ENCODE data around the gene PRDM11. TPM values are rescaled to one million over a fixed set of nuclear protein-coding genes. Genes with fewer than 3 reads are reported as not detected.

PRDM11 gene
- total and polyA plus RNA-seq, 9 donors, result 8.7 to 45.4 (median 28.9) TPM

GRCh38 chr11:45174168-45174835 is 27.9 kb downstream of the PRDM11 start:
- intact Hi-C loops (cut with DNase I), result no loop called here
- 92 to 97% (median 93%) methylated on average over 6 of the region's 6 CpGs for WGBS, 3 donors

GRCh38 chr11:45174963-45175362 is 28.5 kb downstream of the PRDM11 start:
- no peak for DNase-seq
- TF ChIP-seq EP300 (IDR thresholded peaks at IDR 0.05) (no peak), POLR2A (IDR thresholded peaks at IDR 0.05) (no peak), CTCF (IDR thresholded peaks at IDR 0.05) (no peak)
- WGBS, 3 donors, result 91 to 96% (median 94%) methylated on average over 4 of the region's 4 CpGs
- no peaks in the 10 kb centered on the region for H3K36me3 ChIP-seq
- H3K4me1 ChIP-seq (ENCODE audit: insufficient read depth), result peaks cover 8% of the 10 kb centered on the region
- no peak overlapping the region for H3K27ac ChIP-seq
- H3K9me3 ChIP-seq, result no peaks in the 10 kb centered on the region
- no peaks in the 10 kb centered on the region for H3K27me3 ChIP-seq
- H3K4me3 ChIP-seq, result no peak overlapping the region
- intact Hi-C loops (cut with DNase I), result no loop called here

More at GRCh38 chr11:45174168-45174835, 27.9 kb downstream of the PRDM11 start:
- no peak for DNase-seq
- no peak overlapping the region for H3K27ac ChIP-seq
- peaks cover 12% of the 10 kb centered on the region for H3K4me1 ChIP-seq (ENCODE audit: insufficient read depth)
- H3K36me3 ChIP-seq, result no peaks in the 10 kb centered on the region
- H3K27me3 ChIP-seq, result no peaks in the 10 kb centered on the region
- TF ChIP-seq CTCF (IDR thresholded peaks at IDR 0.05) (no peak), EP300 (IDR thresholded peaks at IDR 0.05) (no peak), POLR2A (IDR thresholded peaks at IDR 0.05) (no peak)
- no peaks in the 10 kb centered on the region for H3K9me3 ChIP-seq
- H3K4me3 ChIP-seq, result no peak overlapping the region

GRCh38 chr11:45176996-45177395 is 30.6 kb downstream of the PRDM11 start:
- no peak for DNase-seq
- H3K36me3 ChIP-seq, result no peaks in the 10 kb centered on the region
- H3K4me3 ChIP-seq, result no peak overlapping the region
- TF ChIP-seq EP300 (IDR thresholded peaks at IDR 0.05), result no peak
- TF ChIP-seq CTCF (IDR thresholded peaks at IDR 0.05), result no peak
- TF ChIP-seq POLR2A (IDR thresholded peaks at IDR 0.05), result no peak
- no peak overlapping the region for H3K27ac ChIP-seq
- 15 to 40% (median 36%) methylated on average over 1 of the region's 1 CpG for WGBS, 3 donors
- no peaks in the 10 kb centered on the region for H3K27me3 ChIP-seq
- intact Hi-C loops (cut with DNase I), result no loop called here
- H3K4me1 ChIP-seq (ENCODE audit: insufficient read depth), result peaks cover 17% of the 10 kb centered on the region
- H3K9me3 ChIP-seq, result no peaks in the 10 kb centered on the region

- Histone ChIP-seq H3K4me1 (ENCODE audit: insufficient read depth) (peaks cover 17% of the 10 kb centered on the region), H3K27ac (no peak overlapping the region), H3K4me3 (no peak overlapping the region), H3K27me3 (no peaks in the 10 kb centered on the region), H3K9me3 (no peaks in the 10 kb centered on the region), H3K36me3 (no peaks in the 10 kb centered on the region)
- WGBS, 3 donors, result 85 to 89% (median 86%) methylated on average over 7 of the region's 7 CpGs
- TF ChIP-seq CTCF (IDR thresholded peaks at IDR 0.05) (no peak), EP300 (IDR thresholded peaks at IDR 0.05) (no peak), POLR2A (IDR thresholded peaks at IDR 0.05) (no peak)
- no peak for DNase-seq
- intact Hi-C loops (cut with DNase I), result no loop called here
These were observed 31.8 kb downstream of the PRDM11 start for GRCh38 chr11:45178223-45178622.
